Panc1 (cell line): ENCODE results near the gene SLC8B1. TPM values are rescaled to one million over a fixed set of nuclear protein-coding genes. Genes with fewer than 3 reads are reported as not detected.

Experiments used
- ATAC-seq: fragments of 200-7000 bp; cut with Tn5 transposase; 2 replicates; pipeline ENCODE4 v1.9.1; 2020; ENCODE audit warnings: mild to moderate bottlenecking, moderate library complexity
- BruUV-seq: library from RNA; stranded (reverse); fragments of 400-500 nt; replicated peaks from 2 replicates; lab custom pipeline; 2021; lab: Mats Ljungman, UMichigan
- CTCF ChIA-PET: fragments of 300-600 bp; sonication (Branson Sonifier 250); formaldehyde crosslinking; loops from one replicate; lab custom pipeline; 2022; ENCODE audit warnings: antibody characterized with exemption; lab: Charles Lee
- POLR2A ChIA-PET: fragments of 300-600 bp; sonication (Branson Sonifier 250); formaldehyde crosslinking; loops from one replicate; lab custom pipeline; 2022; ENCODE audit warnings: antibody characterized with exemption; lab: Charles Lee
- DNase-seq: peaks from one replicate; pipeline ENCODE4 v3.0.0-alpha.2; 2010; ENCODE audit warnings: low read depth, low spot score
- H3K27ac ChIP-seq: 2 replicates; pipeline ENCODE4 v1.5.1; 2011; ENCODE audit warnings: mild to moderate bottlenecking, low read length, inconsistent platforms
- H3K27me3 ChIP-seq: fragments of 200-500 bp; sonication (Bioruptor generic); 2 replicates; pipeline ENCODE4 v1.6.0; 2014; ENCODE audit warnings: low read length, inconsistent platforms; ENCODE audit not compliant: control insufficient read depth, insufficient read depth
- H3K36me3 ChIP-seq: fragments of 200-500 bp; sonication (Bioruptor generic); 2 replicates; pipeline ENCODE4 v1.5.1; 2014; ENCODE audit warnings: inconsistent platforms, mild to moderate bottlenecking, low read length, moderate library complexity; ENCODE audit not compliant: control insufficient read depth, insufficient read depth
- H3K4me1 ChIP-seq: 2 replicates; pipeline ENCODE4 v1.5.1; 2011; ENCODE audit warnings: inconsistent platforms, mild to moderate bottlenecking, low read length, moderate library complexity; ENCODE audit not compliant: control insufficient read depth, insufficient read depth
- H3K4me3 ChIP-seq, 2 experiments: 2 replicates each; pipeline ENCODE4 v1.5.1; 2011 to 2012; ENCODE audit warnings: low read depth in 2 of 2, low read length in 2 of 2, mild to moderate bottlenecking in 2 of 2, inconsistent platforms in 1 of 2, moderate library complexity in 1 of 2
- H3K9me3 ChIP-seq: fragments of 200-500 bp; sonication (Bioruptor generic); 2 replicates; pipeline ENCODE4 v1.5.1; 2014; ENCODE audit warnings: low read depth, mild to moderate bottlenecking, inconsistent platforms, low read length, moderate library complexity; ENCODE audit not compliant: control insufficient read depth, insufficient read depth
- CTCF ChIP-seq: fragments of 450-650 bp; IDR thresholded peaks from 2 replicates; pipeline ENCODE4 v1.5.1; 2017; ENCODE audit warnings: mild to moderate bottlenecking
- POLR2AphosphoS5 ChIP-seq: IDR thresholded peaks from 2 replicates; pipeline ENCODE4 v1.6.1; 2012; ENCODE audit warnings: mild to moderate bottlenecking, low read depth, low read length, moderate library complexity
- REST ChIP-seq, 2 experiments: IDR thresholded peaks; 2 replicates each; pipeline ENCODE4 v1.6.1; 2011 to 2012; ENCODE audit warnings: low read depth in 2 of 2, control low read depth in 1 of 2, low read length in 1 of 2, mild to moderate bottlenecking in 1 of 2, moderate library complexity in 1 of 2; ENCODE audit not compliant: insufficient read depth in 1 of 2
- SIN3A ChIP-seq: IDR thresholded peaks from 2 replicates; pipeline ENCODE4 v1.6.1; 2012; ENCODE audit warnings: low read depth, mild to moderate bottlenecking, low read length, moderate library complexity, borderline replicate concordance; ENCODE audit not compliant: insufficient read depth
- TCF7L2 ChIP-seq: IDR thresholded peaks from 2 replicates; pipeline ENCODE4 v1.6.1; 2011; ENCODE audit warnings: mild to moderate bottlenecking, low read depth, low read length, inconsistent platforms
- in situ Hi-C: cut with HindIII; loops from 2 replicates; pipeline ENCODE4 v1.10.0; 2016; ENCODE audit warnings: low sequenced_read_pairs, low pct_unique_long_range_greater_than_20kb
- intact Hi-C: fragments of 100-400 bp; cut with micrococcal nuclease; formaldehyde crosslinking; loops from one replicate; pipeline ENCODE4 v1.10.0; 2022; ENCODE audit not compliant: unreplicated experiment
- total RNA-seq: library from RNA; stranded (reverse); gene quantifications from one replicate; pipeline ENCODE4 v1.2.1, GENCODE V29; 2021; ENCODE audit not compliant: unreplicated experiment

The SLC8B1 gene
- total RNA-seq, 1 experiment from 2014 or later: 26.7 TPM

GRCh38 chr12:113287899-113288282 is 47.0 kb downstream of the SLC8B1 start:
- BruUV-seq: no TSS peak
- no peaks in the 10 kb centered on the region for H3K9me3 ChIP-seq
- H3K27ac ChIP-seq: no peak overlapping the region
- no peaks in the 10 kb centered on the region for H3K4me1 ChIP-seq
- intact Hi-C loops: no loop called here
- ChIA-PET CTCF (no interaction called here), POLR2A (no interaction called here)
- no peaks in the 10 kb centered on the region for H3K27me3 ChIP-seq
- no peaks in the 10 kb centered on the region; the same call in 1 of the 2 replicates for H3K36me3 ChIP-seq
- H3K4me3 ChIP-seq: no peak overlapping the region
- ATAC-seq: peak; percentile 6; the same call in 1 of the 2 replicates
- in situ Hi-C loops: no loop called here
- TF ChIP-seq CTCF: no peak
- no peak for TF ChIP-seq SIN3A
- TF ChIP-seq POLR2AphosphoS5: no peak
- TF ChIP-seq REST (IDR thresholded peaks at IDR 0.05; ENCODE audit: insufficient read depth in 1 of 2, low read depth in 2 of 2, low read length in 1 of 2): no peak
- TF ChIP-seq TCF7L2: no peak
- DNase-seq: no peak

GRCh38 chr12:113287146-113287898 is 47.6 kb downstream of the SLC8B1 start:
- no peak for DNase-seq
- no peaks in the 10 kb centered on the region for H3K4me1 ChIP-seq
- no peaks in the 10 kb centered on the region; the same call in 1 of the 2 replicates for H3K36me3 ChIP-seq
- ATAC-seq: no peak
- H3K27ac ChIP-seq: no peak overlapping the region
- intact Hi-C loops (no loop called here), in situ Hi-C loops (no loop called here)
- TF ChIP-seq REST (IDR thresholded peaks at IDR 0.05; ENCODE audit: insufficient read depth in 1 of 2, low read depth in 2 of 2, low read length in 1 of 2) (no peak), TCF7L2 (no peak), CTCF (no peak), POLR2AphosphoS5 (no peak), SIN3A (no peak)
- no TSS peak for BruUV-seq
- ChIA-PET CTCF (no interaction called here), POLR2A (no interaction called here)
- no peak overlapping the region for H3K4me3 ChIP-seq
- no peaks in the 10 kb centered on the region for H3K9me3 ChIP-seq
- no peaks in the 10 kb centered on the region for H3K27me3 ChIP-seq
